NCI-H1436 treated with DMSO at 0.1 percent for 48 hours (cell line): ENCODE measurements around the gene HOXC12.

Experiments
- DNase-seq: peaks from one replicate; lab custom pipeline; 2025; lab: John Stamatoyannopoulos, UW

HOXC12 gene

GRCh38 chr12:53956251-53956887, 1.7 kb downstream of the HOXC12 start:
- DNase-seq = no peak

- DNase-seq = no peak
Measured at GRCh38 chr12:53956914-53957536, 2.3 kb downstream of the HOXC12 start.

GRCh38 chr12:53958128-53958527, 3.4 kb downstream of the HOXC12 start:
- no peak for DNase-seq

- DNase-seq = no peak
Measured at GRCh38 chr12:53959314-53959713, 4.6 kb downstream of the HOXC12 start.

GRCh38 chr12:53960187-53961024, 5.7 kb downstream of the HOXC12 start:
- DNase-seq = no peak

- no peak for DNase-seq
Measured at GRCh38 chr12:53961025-53961761, 6.5 kb downstream of the HOXC12 start.

- DNase-seq = no peak
Measured at GRCh38 chr12:53963005-53963404, 8.3 kb downstream of the HOXC12 start.

GRCh38 chr12:53963434-53964314, 9.0 kb downstream of the HOXC12 start:
- DNase-seq = no peak

- no peak for DNase-seq
Measured at GRCh38 chr12:53964315-53964713, 9.6 kb downstream of the HOXC12 start.

- DNase-seq = no peak
Measured at GRCh38 chr12:53965281-53966084, 10.8 kb downstream of the HOXC12 start.

- DNase-seq = no peak
Measured at GRCh38 chr12:53966085-53966384, 11.3 kb downstream of the HOXC12 start.

GRCh38 chr12:53966385-53967133, 11.9 kb downstream of the HOXC12 start:
- DNase-seq = no peak

- no peak for DNase-seq
Measured at GRCh38 chr12:53967421-53967925, 12.8 kb downstream of the HOXC12 start.

GRCh38 chr12:53968214-53969127, 13.8 kb downstream of the HOXC12 start:
- no peak for DNase-seq

GRCh38 chr12:53969588-53970259, 15.0 kb downstream of the HOXC12 start:
- DNase-seq = no peak

GRCh38 chr12:53970451-53970850, 15.7 kb downstream of the HOXC12 start:
- no peak for DNase-seq

- DNase-seq = no peak
Measured at GRCh38 chr12:53971129-53971528, 16.4 kb downstream of the HOXC12 start.

GRCh38 chr12:53971686-53972085, 17.0 kb downstream of the HOXC12 start:
- no peak for DNase-seq
